ENCODE data around the gene MAPK8IP3. TPM values are rescaled to one million over a fixed set of nuclear protein-coding genes. Genes with fewer than 3 reads are reported as not detected.

The MAPK8IP3 gene
- polyA plus RNA-seq, 1 donor from 2014 or later = 5.9 TPM

- Mint-ChIP-seq H3K27ac (no peak overlapping the region), H3K4me3 (no peak overlapping the region), H3K27me3 (no peaks in the 10 kb centered on the region), H3K36me3 (peaks cover 3% of the 10 kb centered on the region), H3K4me1 (no peaks in the 10 kb centered on the region), H3K9me3 (no peaks in the 10 kb centered on the region)
These were observed 57.8 kb downstream of the MAPK8IP3 start for GRCh38 chr16:1763521-1764511.

GRCh38 chr16:1764971-1765370 lies 59.0 kb downstream of the MAPK8IP3 start:
- H3K27ac Mint-ChIP-seq = no peak overlapping the region
- peaks cover 3% of the 10 kb centered on the region for H3K36me3 Mint-ChIP-seq
- no peak overlapping the region for H3K4me3 Mint-ChIP-seq
- no peaks in the 10 kb centered on the region for H3K27me3 Mint-ChIP-seq
- no peaks in the 10 kb centered on the region for H3K9me3 Mint-ChIP-seq
- peaks cover 0 to under 1% (median 0%) of the 10 kb centered on the region in 3 donors for H3K4me1 Mint-ChIP-seq

GRCh38 chr16:1765826-1766225 lies 59.8 kb downstream of the MAPK8IP3 start:
- H3K4me3 Mint-ChIP-seq = no peak overlapping the region
- peaks cover 0 to 3% (median 0%) of the 10 kb centered on the region in 3 donors for H3K4me1 Mint-ChIP-seq
- H3K9me3 Mint-ChIP-seq = no peaks in the 10 kb centered on the region
- H3K36me3 Mint-ChIP-seq = peaks cover 3% of the 10 kb centered on the region
- no peak overlapping the region for H3K27ac Mint-ChIP-seq
- no peaks in the 10 kb centered on the region for H3K27me3 Mint-ChIP-seq

- Mint-ChIP-seq H3K4me3 (no peak overlapping the region), H3K9me3 (no peaks in the 10 kb centered on the region), H3K27ac (no peak overlapping the region), H3K27me3 (no peaks in the 10 kb centered on the region), H3K4me1 (peaks cover 0 to 3% (median 0%) of the 10 kb centered on the region in 3 donors), H3K36me3 (peaks cover 1% of the 10 kb centered on the region)
These were observed 60.2 kb downstream of the MAPK8IP3 start for GRCh38 chr16:1766231-1766630.

- H3K36me3 Mint-ChIP-seq = peaks cover 1% of the 10 kb centered on the region
- H3K4me1 Mint-ChIP-seq = peaks cover 0 to 3% (median under 1%) of the 10 kb centered on the region in 3 donors
- no peaks in the 10 kb centered on the region for H3K9me3 Mint-ChIP-seq
- no peaks in the 10 kb centered on the region for H3K27me3 Mint-ChIP-seq
- peak overlapping the region in 1 of 3 donors; percentile 64 for H3K27ac Mint-ChIP-seq
- peak overlapping the region in 1 of 4 donors; percentile 23 for H3K4me3 Mint-ChIP-seq
These were observed 60.7 kb downstream of the MAPK8IP3 start for GRCh38 chr16:1766701-1767100.

- peaks cover 3 to 9% (median 7%) of the 10 kb centered on the region in 3 donors for H3K4me1 Mint-ChIP-seq
- H3K36me3 Mint-ChIP-seq = peaks cover 1% of the 10 kb centered on the region
- H3K27me3 Mint-ChIP-seq = no peaks in the 10 kb centered on the region
- H3K27ac Mint-ChIP-seq = peak overlapping the region; percentile 23 to 64 (median 43)
- no peaks in the 10 kb centered on the region for H3K9me3 Mint-ChIP-seq
- peak overlapping the region in 1 of 4 donors; percentile 23 for H3K4me3 Mint-ChIP-seq
These were observed 61.4 kb downstream of the MAPK8IP3 start for GRCh38 chr16:1767116-1767994.

GRCh38 chr16:1768061-1768766 lies 62.2 kb downstream of the MAPK8IP3 start:
- Mint-ChIP-seq H3K4me3 (no peak overlapping the region), H3K9me3 (no peaks in the 10 kb centered on the region), H3K27me3 (no peaks in the 10 kb centered on the region), H3K4me1 (peaks cover 3 to 9% (median 8%) of the 10 kb centered on the region in 3 donors), H3K36me3 (peaks cover 1% of the 10 kb centered on the region), H3K27ac (peak overlapping the region in 2 of 3 donors; percentile 23 to 43)

- peaks cover 1% of the 10 kb centered on the region for H3K36me3 Mint-ChIP-seq
- peak overlapping the region in 2 of 4 donors; percentile 8 to 99 for H3K4me3 Mint-ChIP-seq
- no peaks in the 10 kb centered on the region for H3K9me3 Mint-ChIP-seq
- H3K27me3 Mint-ChIP-seq = no peaks in the 10 kb centered on the region
- peak overlapping the region in 2 of 3 donors; percentile 82 to 99 for H3K27ac Mint-ChIP-seq
- H3K4me1 Mint-ChIP-seq = peaks cover 4 to 11% (median 8%) of the 10 kb centered on the region in 3 donors
These were observed 62.9 kb downstream of the MAPK8IP3 start for GRCh38 chr16:1768767-1769401.

GRCh38 chr16:1769402-1770300 lies 63.7 kb downstream of the MAPK8IP3 start:
- Mint-ChIP-seq H3K4me3 (peak overlapping the region; percentile 8 to 99 (median 91)), H3K27me3 (no peaks in the 10 kb centered on the region), H3K36me3 (peaks cover 1% of the 10 kb centered on the region), H3K9me3 (no peaks in the 10 kb centered on the region), H3K4me1 (peaks cover 6 to 12% (median 8%) of the 10 kb centered on the region in 3 donors), H3K27ac (peak overlapping the region; percentile 81 to 99 (median 82))

- Mint-ChIP-seq H3K4me1 (peaks cover 6 to 13% (median 8%) of the 10 kb centered on the region in 3 donors), H3K36me3 (no peaks in the 10 kb centered on the region), H3K9me3 (no peaks in the 10 kb centered on the region), H3K4me3 (peak overlapping the region; percentile 82 to 99 (median 91)), H3K27me3 (no peaks in the 10 kb centered on the region), H3K27ac (peak overlapping the region; percentile 81 to 99 (median 82))
These were observed 64.6 kb downstream of the MAPK8IP3 start for GRCh38 chr16:1770328-1771187.

- no peaks in the 10 kb centered on the region for H3K9me3 Mint-ChIP-seq
- no peaks in the 10 kb centered on the region for H3K27me3 Mint-ChIP-seq
- H3K36me3 Mint-ChIP-seq = no peaks in the 10 kb centered on the region
- H3K4me3 Mint-ChIP-seq = peak within 1 kb of the TSS; percentile 94 to 99 (median 95)
- H3K27ac Mint-ChIP-seq = peak within 1 kb of the TSS; percentile 87 to 99 (median 98)
- peaks cover 6 to 13% (median 8%) of the 10 kb centered on the region in 3 donors for H3K4me1 Mint-ChIP-seq
These were observed 65.3 kb downstream of the MAPK8IP3 start, which contains the start of gene NME3 for GRCh38 chr16:1771188-1771863. NME3 (minus strand) TSS chr16:1771543; CDS start chr16:1771534, 9 bp downstream.

- H3K9me3 Mint-ChIP-seq = no peaks in the 10 kb centered on the region
- H3K36me3 Mint-ChIP-seq = no peaks in the 10 kb centered on the region
- peaks cover 6 to 15% (median 8%) of the 10 kb centered on the region in 3 donors for H3K4me1 Mint-ChIP-seq
- H3K27ac Mint-ChIP-seq = peak overlapping the region; percentile 87 to 99 (median 98)
- no peaks in the 10 kb centered on the region for H3K27me3 Mint-ChIP-seq
- H3K4me3 Mint-ChIP-seq = peak overlapping the region; percentile 94 to 99 (median 95)
These were observed 65.9 kb downstream of the MAPK8IP3 start for GRCh38 chr16:1771864-1772361.

Data from IgD-negative memory B cell (primary cell).